Ovary (tissue), 9 donors: ENCODE results near the gene E2F6. TPM values are rescaled to one million over a fixed set of nuclear protein-coding genes. Genes with fewer than 3 reads are reported as not detected.

Experiments used
- DNase-seq, 5 donors: peaks; one replicate each; pipeline ENCODE4 v3.0.0-alpha.2; 2019 to 2020
- H3K27ac ChIP-seq, 2 donors: fragments of 200-600 bp; one replicate each; pipeline versions ENCODE4 v1.5.1 to v1.8.0; 2019 to 2022
- H3K27me3 ChIP-seq: fragments of 200-600 bp; one replicate; pipeline ENCODE4 v1.8.0; 2022
- H3K36me3 ChIP-seq: fragments of 200-600 bp; sonication (generic); one replicate; pipeline ENCODE4 v1.5.1; 2019
- H3K4me1 ChIP-seq: one replicate; pipeline ENCODE4 v1.8.1; 2013; ENCODE audit warnings: mild to moderate bottlenecking, moderate library complexity; ENCODE audit not compliant: insufficient read depth
- H3K4me3 ChIP-seq: fragments of 200-600 bp; sonication (generic); one replicate; pipeline ENCODE4 v1.5.1; 2017
- H3K9me3 ChIP-seq, 2 donors: fragments of 200-600 bp in 1 of 2; sonication (generic) in 1 of 2; one replicate each; pipeline versions ENCODE4 v1.5.1 to v1.8.1; 2013 to 2019; ENCODE audit warnings: mild to moderate bottlenecking in 1 of 2, moderate library complexity in 1 of 2
- EP300 ChIP-seq: sonication (generic); formaldehyde crosslinking; IDR thresholded peaks from one replicate; pipeline ENCODE4 v1.6.1; 2017; ENCODE audit warnings: antibody characterized with exemption
- POLR2A ChIP-seq: fragments of 450-650 bp; IDR thresholded peaks from one replicate; pipeline ENCODE4 v1.6.1; 2017; ENCODE audit warnings: antibody characterized with exemption, mild to moderate bottlenecking, moderate library complexity
- WGBS, 3 donors: extraction: QIAGEN DNeasy Blood & Tissue Kit in 1 of 3; methylation state at CpG; one replicate each; pipeline versions ENCODE4 v1.1.5 to v1.1.7; 2013 to 2017; 5-methylcytosine and 5-hydroxymethylcytosine counted together
- intact Hi-C, 4 donors: fragments of 100-400 bp; cut with DNase I; formaldehyde crosslinking; loops; one replicate each; pipeline versions ENCODE4 v1.11.0 to v1.15.1; 2022 to 2023
- polyA plus RNA-seq, 2 donors: library from polyadenylated mRNA; stranded (reverse); fragments of 200-250 nt in 1 of 2; fragments of 350-450 nt in 1 of 2; fragmentation: Illumina TruSeq in 1 of 2; extraction: RNeasy Lipid Tissue Mini Kit (QIAGEN cat#74804) in 1 of 2; gene quantifications; one replicate each; pipeline ENCODE4 v1.2.3, GENCODE V29; 2013 to 2014
- total RNA-seq, 7 donors: library from RNA; depleted of rRNA in 2 of 7; stranded (reverse); fragments of >200 nt in 2 of 7; fragmentation: NEBNext Ultra II Directional in 3 of 7; extraction: Animal tissue kit (Norgen Biotek cat#: 25700) in 3 of 7; gene quantifications; one replicate each; pipeline versions ENCODE4 v1.1.0 to v1.2.4, GENCODE V29; 2016 to 2023
- TF ChIP-seq, protein P1 (sequence below), 3 donors: fragments of 450-650 bp in 2 of 3; fragments of 200-600 bp in 1 of 3; IDR thresholded peaks; one replicate each; pipeline versions ENCODE4 v1.5.1 to v1.8.0; 2016 to 2022; ENCODE audit warnings: antibody characterized with exemption in 3 of 3, mild to moderate bottlenecking in 1 of 3
- donor health status: DM: no; HTN: no; CAD: no; lungs with moderate emphysema.
- donor health status: DM: no; HTN: no; CAD: no.
- donor health status: Bipolar disorder and iron deficiency.
- donor health status: DM: yes; HTN: yes; CAD: no.
- donor health status: DM: no; HTN: no; CAD: no.
- donor health status: DM: yes; HTN: yes; CAD: no.

E2F6 gene
- total and polyA plus RNA-seq, 9 donors = 9.9 to 19.6 (median 14.9) TPM

GRCh38 chr2:11508279-11508678, 42.3 kb upstream of the E2F6 start:
- TF ChIP-seq EP300 (no peak), POLR2A (no peak)
- TF ChIP-seq, protein P1, sequence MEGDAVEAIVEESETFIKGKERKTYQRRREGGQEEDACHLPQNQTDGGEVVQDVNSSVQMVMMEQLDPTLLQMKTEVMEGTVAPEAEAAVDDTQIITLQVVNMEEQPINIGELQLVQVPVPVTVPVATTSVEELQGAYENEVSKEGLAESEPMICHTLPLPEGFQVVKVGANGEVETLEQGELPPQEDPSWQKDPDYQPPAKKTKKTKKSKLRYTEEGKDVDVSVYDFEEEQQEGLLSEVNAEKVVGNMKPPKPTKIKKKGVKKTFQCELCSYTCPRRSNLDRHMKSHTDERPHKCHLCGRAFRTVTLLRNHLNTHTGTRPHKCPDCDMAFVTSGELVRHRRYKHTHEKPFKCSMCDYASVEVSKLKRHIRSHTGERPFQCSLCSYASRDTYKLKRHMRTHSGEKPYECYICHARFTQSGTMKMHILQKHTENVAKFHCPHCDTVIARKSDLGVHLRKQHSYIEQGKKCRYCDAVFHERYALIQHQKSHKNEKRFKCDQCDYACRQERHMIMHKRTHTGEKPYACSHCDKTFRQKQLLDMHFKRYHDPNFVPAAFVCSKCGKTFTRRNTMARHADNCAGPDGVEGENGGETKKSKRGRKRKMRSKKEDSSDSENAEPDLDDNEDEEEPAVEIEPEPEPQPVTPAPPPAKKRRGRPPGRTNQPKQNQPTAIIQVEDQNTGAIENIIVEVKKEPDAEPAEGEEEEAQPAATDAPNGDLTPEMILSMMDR (IDR thresholded peaks at IDR 0.05) = no peak
- Histone ChIP-seq H3K4me1 (peaks cover 31% of the 10 kb centered on the region), H3K36me3 (no peaks in the 10 kb centered on the region), H3K9me3 (no peaks in the 10 kb centered on the region), H3K27me3 (no peaks in the 10 kb centered on the region), H3K27ac (peak overlapping the region; percentile 68 to 86), H3K4me3 (no peak overlapping the region)
- peak; percentile 60 to 80 (median 75) for DNase-seq
- WGBS, 3 donors = 9 to 22% (median 17%) methylated on average over 8 of the region's 8 CpGs
- intact Hi-C loops = no loop called here

DNA sequence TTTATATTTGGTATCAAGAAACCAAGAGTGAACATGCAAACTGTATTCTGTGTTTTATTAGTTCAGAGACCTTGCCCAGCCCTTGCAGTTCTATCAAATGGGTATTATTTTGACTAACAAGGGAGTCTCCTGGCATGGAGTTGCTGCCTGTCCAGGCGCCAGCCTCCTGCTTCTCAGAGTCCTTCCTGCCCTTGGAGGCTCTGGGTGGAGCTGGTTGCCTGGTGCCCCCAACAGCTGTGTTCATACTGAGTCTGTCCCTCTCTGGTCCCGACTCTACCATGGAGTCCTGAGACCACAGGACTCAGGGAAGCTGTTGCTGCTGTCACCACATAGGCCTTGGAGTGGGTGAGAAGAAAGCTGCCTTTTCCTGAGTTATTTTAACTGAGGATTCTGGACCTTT, 41.6 kb upstream of the E2F6 start:
- 36 to 64% (median 40%) methylated on average over 2 of the region's 2 CpGs for whole genome bisulfite sequencing, 3 donors
- TF ChIP-seq, protein P1 (IDR thresholded peaks at IDR 0.05) = no peak
- no peak for TF ChIP-seq POLR2A
- no peak for TF ChIP-seq EP300
- Histone ChIP-seq H3K27me3 (no peaks in the 10 kb centered on the region), H3K27ac (peak overlapping the region; percentile 68 to 86), H3K36me3 (no peaks in the 10 kb centered on the region), H3K9me3 (no peaks in the 10 kb centered on the region), H3K4me1 (peaks cover 30% of the 10 kb centered on the region), H3K4me3 (no peak overlapping the region)
- peak in 3 of 5 donors; percentile 18 to 56 (median 52) for DNase-seq
- intact Hi-C loops = no loop called here

DNA sequence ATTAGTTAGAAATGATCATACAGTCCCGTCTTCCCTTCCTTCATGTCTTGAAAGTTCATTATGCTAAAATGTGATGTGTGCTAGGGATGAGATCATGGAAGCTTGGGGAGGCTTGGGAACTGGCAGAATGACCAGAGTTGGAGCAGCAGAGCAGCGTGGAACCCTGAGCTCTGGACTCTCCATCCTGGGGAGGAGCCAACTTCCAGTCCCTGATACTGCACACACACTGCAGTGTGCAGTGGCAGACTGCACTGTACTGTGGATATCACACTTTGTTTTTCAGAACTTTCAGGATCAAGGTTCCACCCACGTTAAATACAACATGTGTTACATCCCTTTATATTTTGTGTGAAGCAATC, 40.6 kb upstream of the E2F6 start:
- H3K27me3 ChIP-seq = no peaks in the 10 kb centered on the region
- no peaks in the 10 kb centered on the region for H3K36me3 ChIP-seq
- TF ChIP-seq, protein P1 (IDR thresholded peaks at IDR 0.05) = no peak
- TF ChIP-seq POLR2A (no peak), EP300 (no peak)
- H3K27ac ChIP-seq = peak overlapping the region in 1 of 2 donors; percentile 65
- H3K9me3 ChIP-seq = no peaks in the 10 kb centered on the region
- WGBS, 3 donors = 30 to 37% (median 35%) methylated on average over 3 of the region's 3 CpGs
- DNase-seq = peak; percentile 59 to 73 (median 66)
- H3K4me1 ChIP-seq = peaks cover 28% of the 10 kb centered on the region
- H3K4me3 ChIP-seq = no peak overlapping the region
- intact Hi-C loops = no loop called here

GRCh38 chr2:11505652-11506610, 40.0 kb upstream of the E2F6 start:
- no peak overlapping the region for H3K4me3 ChIP-seq
- H3K9me3 ChIP-seq = no peaks in the 10 kb centered on the region
- no peak for TF ChIP-seq POLR2A
- peak overlapping the region in 1 of 2 donors; percentile 65 for H3K27ac ChIP-seq
- DNase-seq = peak in 2 of 5 donors; percentile 24 to 27
- H3K36me3 ChIP-seq = no peaks in the 10 kb centered on the region
- H3K27me3 ChIP-seq = no peaks in the 10 kb centered on the region
- 62 to 69% (median 64%) methylated on average over 11 of the region's 11 CpGs for WGBS, 3 donors
- intact Hi-C loops = no loop called here
- H3K4me1 ChIP-seq = peaks cover 28% of the 10 kb centered on the region
